ENCODE results near the gene CTBP2.

DNA sequence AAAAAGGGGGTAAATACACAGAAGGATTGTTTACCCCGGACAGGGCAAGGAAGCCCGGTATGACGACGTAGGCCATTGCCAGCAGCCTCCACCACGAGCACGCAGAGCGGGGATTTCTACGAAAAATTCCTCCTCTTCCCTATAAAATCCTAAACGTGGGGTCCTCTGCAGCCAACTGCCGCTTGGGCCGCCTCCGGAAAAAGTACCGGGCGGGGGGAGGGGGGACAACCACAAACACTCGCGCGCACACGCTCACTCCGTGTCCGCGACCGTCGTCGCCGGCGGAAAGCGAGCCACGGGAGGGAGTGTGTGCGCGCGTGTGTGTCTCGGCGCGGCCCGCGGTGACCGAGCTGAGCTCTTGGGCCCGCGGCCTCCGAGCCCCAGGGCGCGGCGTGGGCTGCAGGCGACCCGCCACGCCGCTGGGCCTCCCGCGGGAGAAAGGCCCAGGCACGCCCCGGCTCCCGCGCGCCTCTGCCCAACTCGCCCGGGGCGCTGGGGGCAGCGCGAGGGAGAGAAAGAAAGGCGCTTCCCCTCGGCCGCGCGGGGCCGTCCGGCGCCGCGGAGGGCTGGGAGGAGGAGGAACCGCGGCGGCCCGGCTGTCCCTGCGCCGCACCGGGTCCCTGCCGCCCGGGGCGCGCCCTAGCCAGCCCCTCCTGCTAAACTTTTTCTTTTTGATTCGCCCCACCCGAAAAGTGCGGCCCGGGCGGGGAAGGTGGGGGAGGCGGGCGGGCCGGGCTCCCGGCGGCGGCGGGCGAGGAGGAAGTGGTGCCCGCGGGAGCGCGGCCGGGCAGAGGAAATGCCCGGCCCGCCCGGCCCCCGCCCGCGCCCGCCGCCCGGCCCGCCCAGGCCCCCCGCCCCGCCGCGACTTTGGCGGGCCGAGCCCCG is 1.5 kb downstream of the CTBP2 start:
- TF ChIP-seq, protein P1, sequence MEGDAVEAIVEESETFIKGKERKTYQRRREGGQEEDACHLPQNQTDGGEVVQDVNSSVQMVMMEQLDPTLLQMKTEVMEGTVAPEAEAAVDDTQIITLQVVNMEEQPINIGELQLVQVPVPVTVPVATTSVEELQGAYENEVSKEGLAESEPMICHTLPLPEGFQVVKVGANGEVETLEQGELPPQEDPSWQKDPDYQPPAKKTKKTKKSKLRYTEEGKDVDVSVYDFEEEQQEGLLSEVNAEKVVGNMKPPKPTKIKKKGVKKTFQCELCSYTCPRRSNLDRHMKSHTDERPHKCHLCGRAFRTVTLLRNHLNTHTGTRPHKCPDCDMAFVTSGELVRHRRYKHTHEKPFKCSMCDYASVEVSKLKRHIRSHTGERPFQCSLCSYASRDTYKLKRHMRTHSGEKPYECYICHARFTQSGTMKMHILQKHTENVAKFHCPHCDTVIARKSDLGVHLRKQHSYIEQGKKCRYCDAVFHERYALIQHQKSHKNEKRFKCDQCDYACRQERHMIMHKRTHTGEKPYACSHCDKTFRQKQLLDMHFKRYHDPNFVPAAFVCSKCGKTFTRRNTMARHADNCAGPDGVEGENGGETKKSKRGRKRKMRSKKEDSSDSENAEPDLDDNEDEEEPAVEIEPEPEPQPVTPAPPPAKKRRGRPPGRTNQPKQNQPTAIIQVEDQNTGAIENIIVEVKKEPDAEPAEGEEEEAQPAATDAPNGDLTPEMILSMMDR (IDR thresholded peaks at IDR 0.05; ENCODE audit: low read depth, low read length, poor library complexity, severe bottlenecking) = no peak
- 0 out of 2 replicates have a peak, but pooled peaks have one; percentile 45 for TF ChIP-seq EZH2phosphoT487 (IDR thresholded peaks at IDR 0.05; ENCODE audit: borderline replicate concordance, low read length)
